Astrocyte of the spinal cord (primary cell): ENCODE measurements around the gene ZNF407.

ENCODE experiments used
- DNase-seq: peaks from one replicate; pipeline ENCODE4 v3.0.0; 2011; ENCODE audit warnings: low read depth, low spot score
- H3K4me3 ChIP-seq: 2 replicates; pipeline ENCODE4 v1.5.1; 2011; ENCODE audit warnings: low read depth, mild to moderate bottlenecking, low read length, moderate library complexity
- CTCF ChIP-seq: IDR thresholded peaks from 2 replicates; pipeline ENCODE4 v1.5.1; 2012; ENCODE audit warnings: low read depth, mild to moderate bottlenecking, low read length, inconsistent platforms
- in situ Hi-C: cut with HindIII; loops from 2 replicates; pipeline ENCODE4 v1.10.0; 2017; ENCODE audit warnings: low sequenced_read_pairs

Gene ZNF407

GRCh38 chr18:74718312-74718711, 120.6 kb downstream of the ZNF407 start:
- TF ChIP-seq CTCF: no peak
- in situ Hi-C loops: no loop called here
- no peak for DNase-seq
- H3K4me3 ChIP-seq: no peak overlapping the region

- in situ Hi-C loops: no loop called here
- no peak overlapping the region for H3K4me3 ChIP-seq
- peak; percentile 4 for DNase-seq
- TF ChIP-seq CTCF: no peak
These were observed 124.6 kb downstream of the ZNF407 start for GRCh38 chr18:74722237-74722636.

GRCh38 chr18:74724186-74724585, 126.5 kb downstream of the ZNF407 start:
- DNase-seq: no peak

GRCh38 chr18:74725690-74726089, 128.0 kb downstream of the ZNF407 start:
- H3K4me3 ChIP-seq: no peak overlapping the region
- no peak for DNase-seq
- in situ Hi-C loops: no loop called here
- TF ChIP-seq CTCF: no peak

More at GRCh38 chr18:74724186-74724585, 126.5 kb downstream of the ZNF407 start:
- TF ChIP-seq CTCF: no peak
- in situ Hi-C loops: no loop called here
- no peak overlapping the region for H3K4me3 ChIP-seq

- no peak for DNase-seq
- in situ Hi-C loops: no loop called here
- no peak overlapping the region for H3K4me3 ChIP-seq
- TF ChIP-seq CTCF: no peak
These were observed 130.9 kb downstream of the ZNF407 start for GRCh38 chr18:74728586-74728985.

GRCh38 chr18:74731097-74731496, 133.4 kb downstream of the ZNF407 start:
- H3K4me3 ChIP-seq: no peak overlapping the region
- peak; percentile 51 for DNase-seq
- no peak for TF ChIP-seq CTCF
- in situ Hi-C loops: no loop called here

GRCh38 chr18:74732380-74732779, 134.7 kb downstream of the ZNF407 start:
- H3K4me3 ChIP-seq: no peak overlapping the region
- in situ Hi-C loops: no loop called here
- TF ChIP-seq CTCF: no peak
- no peak for DNase-seq
